Hematopoietic multipotent progenitor cell (in vitro differentiated cells): Measurements from ENCODE around the gene ARMC7. TPM values are rescaled to one million over a fixed set of nuclear protein-coding genes. Genes with fewer than 3 reads are reported as not detected.

Experiments used
- small RNA-seq: library from RNA; depleted of rRNA; stranded (forward); fragments of <200 nt; gene quantifications from one replicate; pipeline ENCODE3, GENCODE V24; 2012
- total RNA-seq: library from RNA; depleted of rRNA; stranded (reverse); fragments of >200 nt; gene quantifications from one replicate; pipeline ENCODE4 v1.2.3, GENCODE V29; 2012

ARMC7 gene
- total RNA-seq, 1 donor = 10.8 TPM

Small RNA genes within 50 kb of the gene (small RNA-seq; reads per million reads assigned to genes)
- gene AC111186.1 (not detected), gene RF00019 (not detected)

Other genes with a start within 250 kb of the ARMC7 start
- 8.9 TPM for gene FDXR, start 237.0 kb upstream of the ARMC7 start, total RNA-seq
- not detected for gene FADS6, start 216.3 kb upstream of the ARMC7 start, total RNA-seq
- gene USH1G, start 186.7 kb upstream of the ARMC7 start, total RNA-seq = under 0.01 TPM
- not detected for gene OTOP2, start 185.7 kb upstream of the ARMC7 start, total RNA-seq
- not detected for gene OTOP3, start 174.1 kb upstream of the ARMC7 start, total RNA-seq
- 1.1 TPM for gene HID1, start 137.2 kb upstream of the ARMC7 start, total RNA-seq
- gene CDR2L, start 122.3 kb upstream of the ARMC7 start, total RNA-seq = 2.2 TPM
- 16.7 TPM for gene MRPL58, start 97.3 kb upstream of the ARMC7 start, total RNA-seq
- gene ATP5PD, start 63.0 kb upstream of the ARMC7 start, total RNA-seq = 73.5 TPM
- gene KCTD2, start 62.7 kb upstream of the ARMC7 start, total RNA-seq = 18.6 TPM
- 47.4 TPM for gene SLC16A5, start 22.0 kb upstream of the ARMC7 start, total RNA-seq
- gene NT5C, start 21.8 kb downstream of the ARMC7 start, total RNA-seq = 87.5 TPM
- 30.2 TPM for gene JPT1, start 44.5 kb downstream of the ARMC7 start, total RNA-seq
- 50.9 TPM for gene SUMO2, start 73.0 kb downstream of the ARMC7 start, total RNA-seq
- gene NUP85, start 95.7 kb downstream of the ARMC7 start, total RNA-seq = 35.8 TPM
- 31.0 TPM for gene GGA3, start 151.6 kb downstream of the ARMC7 start, total RNA-seq
- gene MRPS7, start 151.9 kb downstream of the ARMC7 start, total RNA-seq = 38.2 TPM
- 53.1 TPM for gene MIF4GD, start 161.3 kb downstream of the ARMC7 start, total RNA-seq
- 28.8 TPM for gene SLC25A19, start 179.5 kb downstream of the ARMC7 start, total RNA-seq